IPS DF 19.7 (cell line): ENCODE results near the gene ACACA.

Experiments used
- DNase-seq: peaks from one replicate; pipeline ENCODE4 v3.0.0-alpha.2; 2013; ENCODE audit warnings: low read depth, low spot score

Gene ACACA

GRCh38 chr17:37231887-37232286 lies 174.7 kb downstream of the ACACA start:
- no peak for DNase-seq

- no peak for DNase-seq
Measured at GRCh38 chr17:37230633-37231032, 176.0 kb downstream of the ACACA start.

GRCh38 chr17:37225465-37225864 lies 181.2 kb downstream of the ACACA start:
- DNase-seq: no peak

GRCh38 chr17:37221865-37222264 lies 184.8 kb downstream of the ACACA start:
- no peak for DNase-seq

DNA sequence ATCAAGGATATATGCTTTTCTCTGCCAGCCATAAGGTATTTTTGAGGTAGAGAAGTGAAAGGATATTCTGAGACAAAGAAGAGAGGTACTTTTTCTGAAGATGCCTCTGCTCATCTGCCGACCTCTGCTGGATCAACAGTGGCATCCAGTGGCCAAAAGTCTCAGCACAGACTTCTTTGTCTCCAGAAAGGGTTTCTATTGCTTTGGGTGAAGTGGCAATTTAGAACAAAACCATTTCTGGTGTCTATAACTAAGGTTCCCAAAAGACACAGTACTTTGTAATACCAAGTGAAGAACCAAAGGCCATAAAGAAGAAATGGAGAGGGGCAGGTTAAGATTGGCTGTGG lies 186.1 kb downstream of the ACACA start:
- no peak for DNase-seq

DNA sequence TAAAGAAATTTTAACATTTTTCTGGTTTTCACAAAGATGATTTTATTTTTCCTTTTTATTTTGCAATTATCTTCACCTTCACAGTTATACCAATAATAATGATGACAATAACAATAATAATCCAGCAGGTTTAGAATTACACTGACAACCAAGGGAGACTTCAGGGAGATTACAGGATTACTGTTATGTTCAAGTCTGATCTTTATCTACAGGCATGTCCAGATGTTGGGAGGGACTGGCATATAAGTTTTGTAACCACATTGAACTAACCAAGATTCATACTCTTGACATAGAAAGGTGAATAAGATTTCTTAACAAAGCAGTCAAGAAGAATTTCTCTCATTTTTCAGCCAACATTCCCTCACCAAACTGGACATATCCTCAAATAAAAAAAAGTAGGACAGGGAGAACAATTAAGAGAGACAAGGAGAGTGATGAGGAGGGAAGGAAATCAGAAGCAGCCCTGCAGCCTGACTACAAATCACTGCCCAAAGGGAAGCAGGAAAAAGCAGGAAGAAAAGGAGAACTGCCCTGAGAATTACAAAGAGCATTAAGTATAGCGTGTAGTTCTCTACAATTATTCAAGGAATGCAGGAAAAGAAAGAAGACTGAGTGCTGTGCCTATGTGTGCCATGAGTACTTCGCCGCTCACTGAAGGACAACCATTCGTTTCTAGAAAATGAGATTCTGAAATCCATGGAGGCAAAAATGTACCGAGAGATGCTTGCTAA lies 186.6 kb downstream of the ACACA start:
- no peak for DNase-seq

DNA sequence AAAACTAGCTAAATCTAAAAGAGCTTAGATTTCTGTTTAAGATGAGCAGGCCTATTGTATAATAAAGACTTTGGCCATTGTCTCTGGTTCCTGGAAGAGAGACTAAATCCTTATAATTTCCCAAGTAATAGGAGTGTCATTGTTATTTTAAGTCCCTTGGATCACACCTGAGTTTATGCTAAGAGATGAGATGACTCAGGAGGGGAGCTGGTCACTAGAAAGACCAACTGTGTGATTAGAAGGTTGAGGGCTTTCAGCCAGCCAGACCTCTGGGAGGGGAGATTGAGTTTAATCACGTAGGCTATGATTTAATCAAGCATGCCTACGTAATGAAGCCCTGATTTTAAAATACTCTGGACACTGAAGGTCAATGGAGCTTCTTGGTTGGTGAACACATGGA lies 187.8 kb downstream of the ACACA start:
- DNase-seq: no peak

- DNase-seq: no peak
Measured at GRCh38 chr17:37214416-37214815, 192.2 kb downstream of the ACACA start.

GRCh38 chr17:37213927-37214326 lies 192.7 kb downstream of the ACACA start:
- no peak for DNase-seq

DNA sequence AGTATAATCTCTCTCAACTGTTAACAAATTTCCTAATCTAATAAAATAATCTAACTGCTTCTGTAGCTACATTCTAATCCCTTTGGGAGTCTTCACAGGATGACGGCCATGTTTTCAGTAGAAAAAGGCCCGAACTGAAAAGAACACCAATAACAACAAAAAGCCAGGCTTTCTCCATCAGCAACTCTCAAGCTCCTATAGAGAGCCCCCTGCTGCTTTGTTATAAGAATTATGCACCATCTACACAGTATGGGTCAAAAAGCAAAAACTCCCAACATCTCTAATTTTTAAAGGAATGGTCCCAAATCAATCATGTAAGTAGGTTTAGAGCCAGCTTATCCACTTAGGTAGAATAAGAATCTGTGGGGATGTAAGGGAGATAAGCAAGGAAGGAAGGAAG lies 194.5 kb downstream of the ACACA start:
- DNase-seq: no peak

GRCh38 chr17:37211136-37211535 lies 195.5 kb downstream of the ACACA start:
- no peak for DNase-seq

DNA sequence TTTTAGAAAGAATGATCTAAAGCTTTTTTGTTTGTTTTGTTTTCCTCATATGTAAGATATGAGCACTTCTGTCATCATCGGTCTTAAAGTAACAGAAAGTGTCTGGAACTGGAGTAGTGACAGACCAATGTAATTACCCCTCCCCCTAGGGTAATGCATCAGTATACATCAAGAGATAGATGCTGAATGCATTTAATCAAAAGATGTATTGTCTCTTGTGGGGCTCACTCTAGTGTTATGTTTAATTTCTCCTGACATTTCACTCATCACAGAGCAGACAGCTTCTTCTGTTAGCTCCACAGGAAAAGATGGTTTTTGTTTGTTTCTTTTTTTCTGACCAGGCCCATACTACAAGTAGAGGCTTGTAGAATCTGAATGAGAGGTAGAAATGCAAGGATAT lies 199.5 kb downstream of the ACACA start:
- DNase-seq: no peak

DNA sequence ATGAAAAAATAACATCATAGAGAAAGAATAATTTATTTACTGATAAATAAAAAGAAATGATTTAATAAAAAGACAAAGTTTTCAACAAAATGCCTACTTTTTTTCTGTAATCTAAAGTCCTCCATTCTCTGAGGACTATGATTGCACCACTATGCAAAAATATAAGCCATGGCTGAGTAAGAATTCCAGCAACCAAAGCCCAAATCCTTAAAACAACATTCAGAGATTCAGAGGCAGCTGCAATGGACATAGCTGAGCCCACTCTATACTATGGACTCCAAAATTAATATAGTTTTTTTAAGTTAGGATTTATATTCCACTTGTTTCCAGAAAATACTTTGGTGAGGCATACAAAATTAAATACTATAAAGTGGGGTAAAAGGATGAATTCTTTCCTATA lies 200.3 kb downstream of the ACACA start:
- no peak for DNase-seq

- no peak for DNase-seq
Measured at GRCh38 chr17:37200497-37200896, 206.1 kb downstream of the ACACA start.

DNA sequence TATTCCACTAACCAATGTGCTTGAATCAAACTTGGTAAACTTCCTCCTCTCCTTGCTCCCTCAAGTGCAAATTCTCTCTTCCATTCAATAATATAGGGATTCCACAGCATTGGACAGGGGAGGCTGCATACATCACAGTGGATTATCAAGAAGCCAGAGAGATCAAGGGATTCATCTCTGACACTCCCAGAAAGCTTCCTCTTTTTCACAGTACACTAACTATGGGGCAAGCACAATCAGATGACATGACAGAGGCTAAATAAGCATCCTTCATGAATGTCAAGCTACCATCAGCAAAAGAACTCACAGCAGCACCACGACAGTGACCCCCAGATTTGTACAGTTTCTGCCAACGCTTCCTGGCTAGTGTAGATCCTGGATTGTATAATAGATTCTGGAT lies 209.3 kb downstream of the ACACA start:
- no peak for DNase-seq

DNA sequence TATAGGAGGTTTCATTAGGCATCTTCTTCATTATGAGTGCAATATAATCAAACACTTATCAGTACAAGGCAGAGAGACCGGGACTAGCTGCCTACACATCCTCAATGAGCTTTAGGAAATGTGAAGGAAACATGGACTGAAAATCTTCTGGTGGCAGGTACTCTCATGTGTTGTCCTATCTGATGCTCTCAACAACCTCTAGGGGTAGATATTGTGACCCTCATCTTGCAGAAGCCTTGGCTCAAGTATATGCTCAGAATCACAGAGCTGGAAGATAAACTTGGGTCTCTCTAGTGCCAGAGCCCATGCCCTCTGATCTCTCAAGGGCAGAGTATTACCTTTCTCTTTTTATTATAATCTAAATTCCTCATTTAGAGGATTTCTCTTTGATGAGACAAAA lies 212.4 kb downstream of the ACACA start:
- DNase-seq: peak; percentile 12

DNA sequence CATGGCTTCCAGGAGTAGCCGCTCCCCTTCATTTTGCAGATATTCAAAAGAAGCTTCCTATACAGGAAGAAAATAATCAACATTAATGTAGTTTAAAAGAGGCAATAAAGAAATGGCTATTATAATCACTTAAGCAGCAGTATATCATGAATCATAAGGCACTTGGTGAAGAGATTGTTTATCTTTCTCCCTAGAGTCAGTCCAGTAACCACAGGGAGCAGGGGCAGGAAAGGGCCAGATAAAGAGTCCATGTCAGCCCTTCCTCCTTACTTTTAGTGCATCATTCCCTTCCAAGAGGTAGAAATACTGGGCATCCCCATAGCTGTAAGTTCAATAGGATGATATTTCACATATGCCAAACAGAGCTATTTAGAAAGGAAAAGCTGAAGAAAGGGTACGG lies 215.4 kb downstream of the ACACA start:
- no peak for DNase-seq

DNA sequence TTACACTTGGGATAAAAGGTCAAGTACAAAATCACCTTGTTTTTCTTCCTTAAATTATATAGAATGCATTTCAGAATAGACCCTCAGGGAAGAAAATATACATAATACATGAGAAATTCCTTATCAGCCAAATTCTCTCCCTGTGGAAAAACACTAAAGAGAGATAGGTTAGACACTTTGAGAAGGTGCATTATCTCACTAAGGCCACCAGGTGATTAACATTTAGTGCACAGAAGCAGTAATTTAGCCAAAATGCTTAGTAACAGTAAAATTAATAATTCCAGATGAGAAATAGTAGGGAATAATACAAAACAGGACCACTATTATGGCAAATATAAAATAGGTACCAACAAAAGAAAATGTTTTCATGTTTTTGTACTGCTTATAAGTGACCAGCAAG lies 216.1 kb downstream of the ACACA start:
- DNase-seq: no peak

- DNase-seq: no peak
Measured at GRCh38 chr17:37188157-37188556, 218.5 kb downstream of the ACACA start.

GRCh38 chr17:37187262-37187661 lies 219.4 kb downstream of the ACACA start:
- no peak for DNase-seq

- DNase-seq: no peak
Measured at GRCh38 chr17:37182786-37183465, 223.7 kb downstream of the ACACA start.

- no peak for DNase-seq
Measured at GRCh38 chr17:37180376-37180775, 226.3 kb downstream of the ACACA start.

DNA sequence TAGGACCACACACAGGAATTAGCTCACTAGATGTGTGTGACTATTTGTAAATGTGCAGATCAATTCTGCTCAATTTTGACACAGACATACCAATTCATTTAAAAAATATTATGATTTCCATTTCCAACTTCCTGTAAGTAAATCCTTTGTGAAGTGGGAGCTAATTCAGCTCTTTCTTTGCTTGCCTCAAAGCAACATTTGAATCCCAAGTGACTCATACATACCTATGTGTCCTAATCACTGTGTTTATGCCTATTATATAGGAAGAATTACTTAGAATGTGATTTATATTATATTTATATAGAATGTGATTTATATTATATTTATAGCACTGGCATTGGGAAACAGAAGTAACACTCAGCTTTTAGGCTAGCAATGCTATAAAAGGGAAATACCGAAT lies 226.7 kb downstream of the ACACA start:
- DNase-seq: no peak
